Heart left ventricle (tissue), 16 donors: ENCODE results near the gene NRN1L. TPM values are rescaled to one million over a fixed set of nuclear protein-coding genes. Genes with fewer than 3 reads are reported as not detected.

Experiments
- ATAC-seq, 4 donors: fragments of 200-7000 bp; cut with Tn5 transposase; one replicate each; pipeline ENCODE4 v1.9.1; 2020 to 2022; ENCODE audit warnings: moderate library complexity in 4 of 4, mild to moderate bottlenecking in 3 of 4, moderate number of reproducible peaks in 1 of 4
- DNase-seq, 5 donors: peaks; one replicate each; pipeline ENCODE4 v3.0.0-alpha.2; 2020
- H3K27ac ChIP-seq, 12 donors: fragments of 200-600 bp; sonication (generic) in 4 of 12; one replicate each; pipeline versions ENCODE4 v1.5.0 to v1.8.0; 2016 to 2022; ENCODE audit warnings: mild to moderate bottlenecking in 2 of 12
- H3K27me3 ChIP-seq, 9 donors: fragments of 200-600 bp; sonication (generic) in 2 of 9; one replicate each; pipeline versions ENCODE4 v1.5.1 to v1.8.0; 2016 to 2022; ENCODE audit warnings: mild to moderate bottlenecking in 3 of 9
- H3K36me3 ChIP-seq, 9 donors: fragments of 200-600 bp; sonication (generic) in 2 of 9; one replicate each; pipeline versions ENCODE4 v1.5.0 to v1.8.0; 2018 to 2022; ENCODE audit warnings: mild to moderate bottlenecking in 2 of 9
- H3K4me1 ChIP-seq, 12 donors: fragments of 200-600 bp; sonication (generic) in 4 of 12; one replicate each; pipeline versions ENCODE4 v1.5.0 to v1.8.0; 2016 to 2022; ENCODE audit warnings: mild to moderate bottlenecking in 3 of 12
- H3K4me3 ChIP-seq, 12 donors: fragments of 200-600 bp; sonication (generic) in 4 of 12; one replicate each; pipeline versions ENCODE4 v1.5.0 to v1.8.0; 2017 to 2022; ENCODE audit warnings: mild to moderate bottlenecking in 9 of 12, moderate library complexity in 4 of 12
- H3K9me3 ChIP-seq, 12 donors: fragments of 200-600 bp; sonication (generic) in 4 of 12; one replicate each; pipeline versions ENCODE4 v1.5.0 to v1.8.0; 2016 to 2022; ENCODE audit warnings: mild to moderate bottlenecking in 1 of 12
- CTCF ChIP-seq, 12 donors: fragments of 200-600 bp; sonication (generic) in 4 of 12; IDR thresholded peaks; one replicate each; pipeline versions ENCODE4 v1.5.0 to v1.8.0; 2018 to 2022; ENCODE audit warnings: antibody characterized with exemption in 12 of 12, mild to moderate bottlenecking in 5 of 12
- POLR2A ChIP-seq, 2 donors: fragments of 450-650 bp; IDR thresholded peaks; one replicate each; pipeline ENCODE4 v1.6.1; 2017; ENCODE audit warnings: antibody characterized with exemption in 2 of 2, mild to moderate bottlenecking in 2 of 2, moderate library complexity in 2 of 2
- WGBS, 4 donors: extraction: QIAGEN DNeasy Blood & Tissue Kit in 2 of 4; methylation state at CpG; one replicate each; pipeline versions ENCODE4 v1.1.5 to v1.1.7; 2013 to 2018; 5-methylcytosine and 5-hydroxymethylcytosine counted together
- intact Hi-C, 10 donors: fragments of 100-400 bp; cut with DNase I; formaldehyde crosslinking; loops; one replicate each; pipeline versions ENCODE4 v1.11.1 to v1.14.2; 2022
- polyA plus RNA-seq, 2 donors: library from polyadenylated mRNA; stranded (reverse); fragments of 200-250 nt; gene quantifications; one replicate each; pipeline ENCODE4 v1.2.3, GENCODE V29; 2013
- total RNA-seq, 9 donors: library from RNA; depleted of rRNA in 2 of 9; stranded (reverse); fragments of >200 nt in 2 of 9; fragmentation: NEBNext Ultra II Directional in 3 of 9; extraction: Animal tissue kit (Norgen Biotek cat#: 25700) in 3 of 9; gene quantifications; one replicate each; pipeline versions ENCODE4 v1.1.0 to v1.2.4, GENCODE V29; 2016 to 2023
- donor health status: ischemic (EF 13 %, LVEDD 7.1; RV severe dilation, severe dysfunction).
- donor health status: healthy with polysubstance abuse.
- donor health status: DM: no; HTN: yes; CAD: no.
- donor health status: DM: no; HTN: no; CAD: no.
- donor health status: ischemic (EF 25% LVEDD 6.9; RV normal size, moderate dysfunction).
- donor health status: ischemic (EF 25% LVEDD 5.7; RV mildly dilated, moderate dysfunction).
- donor health status: healthy.
- donor health status: DM: yes; HTN: yes; CAD: no.
- donor health status: ischemic (EF 35%, LVEDD 5.7; RV mildly dilated, moderate dysfunction).
- donor health status: nonischemic (EF 11% LVEDD 7.7; RV severe dilation, severe dysfunction).
- donor health status: DM: yes; HTN: yes; CAD: no.
- donor health status: PGD.
- donor health status: ischemic (EF 29% LVEDD 5.4; RV normal size, mild dysfunction).
- donor health status: nonischemic (EF 23%, LVEDD 6.1; RV moderate dilation, normal function).

Gene NRN1L
- total and polyA plus RNA-seq, 11 donors = 0.78 to 5.8 (median 1.7) TPM; not detected in 3

- intact Hi-C loops = loop anchor here in 1 of 10 donors (5.0 kb wide), 1 partner anchor 48 kb away; no protein-coding TSS in a partner anchor
- Histone ChIP-seq H3K4me1 (peaks cover 5 to 66% (median 36%) of the 10 kb centered on the region in 12 donors), H3K36me3 (peaks cover 0 to 84% (median 79%) of the 10 kb centered on the region in 9 donors), H3K27ac (no peak overlapping the region), H3K27me3 (no peaks in the 10 kb centered on the region), H3K4me3 (no peak overlapping the region), H3K9me3 (no peaks in the 10 kb centered on the region)
- ATAC-seq = no peak
- 93 to 97% (median 96%) methylated on average over 7 to 9 of the region's 9 CpGs for WGBS, 4 donors
- TF ChIP-seq POLR2A (IDR thresholded peaks at IDR 0.05) (no peak), CTCF (IDR thresholded peaks at IDR 0.05) (no peak)
- DNase-seq = no peak
These were observed 5.8 kb upstream of the NRN1L start for GRCh38 chr16:67878846-67879245.

- peaks cover 0 to 90% (median 83%) of the 10 kb centered on the region in 9 donors for H3K36me3 ChIP-seq
- H3K9me3 ChIP-seq = no peaks in the 10 kb centered on the region
- ATAC-seq (no peak), DNase-seq (no peak)
- intact Hi-C loops = loop anchor here in 1 of 10 donors (5.0 kb wide), 1 partner anchor 48 kb away; no protein-coding TSS in a partner anchor
- no peaks in the 10 kb centered on the region for H3K27me3 ChIP-seq
- peak overlapping the region in 1 of 12 donors; percentile 92 for H3K27ac ChIP-seq
- no peak for TF ChIP-seq POLR2A (IDR thresholded peaks at IDR 0.05)
- 92 to 96% (median 93%) methylated on average over 6 to 12 of the region's 12 CpGs for WGBS, 4 donors
- H3K4me1 ChIP-seq = peaks cover 0 to 66% (median 35%) of the 10 kb centered on the region in 12 donors
- no peak overlapping the region for H3K4me3 ChIP-seq
These were observed 5.2 kb upstream of the NRN1L start for GRCh38 chr16:67879462-67879861.

GRCh38 chr16:67879936-67880335 is 4.7 kb upstream of the NRN1L start:
- DNase-seq = no peak
- no peak overlapping the region for H3K4me3 ChIP-seq
- peaks cover 0 to 66% (median 35%) of the 10 kb centered on the region in 12 donors for H3K4me1 ChIP-seq
- peaks cover 0 to 95% (median 83%) of the 10 kb centered on the region in 9 donors for H3K36me3 ChIP-seq
- no peaks in the 10 kb centered on the region for H3K9me3 ChIP-seq
- no peak for ATAC-seq
- TF ChIP-seq POLR2A (IDR thresholded peaks at IDR 0.05) (no peak), CTCF (IDR thresholded peaks at IDR 0.05) (no peak)
- no peaks in the 10 kb centered on the region for H3K27me3 ChIP-seq
- 80 to 89% (median 87%) methylated on average over 3 to 5 of the region's 5 CpGs for WGBS, 4 donors
- intact Hi-C loops = loop anchor here (5.0 to 10.0 kb wide), 6 partner anchors 47 to 165 kb away; no protein-coding TSS in a partner anchor
- peak overlapping the region in 2 of 12 donors; percentile 67 to 92 for H3K27ac ChIP-seq

- Histone ChIP-seq H3K4me1 (peaks cover 0 to 65% (median 34%) of the 10 kb centered on the region in 12 donors), H3K4me3 (no peak overlapping the region), H3K27me3 (no peaks in the 10 kb centered on the region), H3K36me3 (peaks cover 0 to 100% (median 83%) of the 10 kb centered on the region in 9 donors), H3K9me3 (no peaks in the 10 kb centered on the region), H3K27ac (peak overlapping the region in 4 of 12 donors; percentile 34 to 92 (median 77))
- no peak for TF ChIP-seq POLR2A (IDR thresholded peaks at IDR 0.05)
- TF ChIP-seq CTCF (IDR thresholded peaks at IDR 0.05) = no peak
- DNase-seq (no peak), ATAC-seq (no peak)
- 82 to 93% (median 93%) methylated on average over 5 to 13 of the region's 13 CpGs for WGBS, 4 donors
- intact Hi-C loops = loop anchor here in 9 of 10 donors (5.0 to 10.0 kb wide), 6 partner anchors 47 to 164 kb away; no protein-coding TSS in a partner anchor
These were observed 4.1 kb upstream of the NRN1L start for GRCh38 chr16:67880584-67880983.
